ENCODE results near the gene NOG.

Gene NOG

GRCh38 chr17:56597495-56597990 lies 4.0 kb downstream of the NOG start:
- no peak for DNase-seq

- no peak for DNase-seq
Measured at GRCh38 chr17:56598466-56598865, 5.0 kb downstream of the NOG start.

GRCh38 chr17:56599088-56599487 lies 5.6 kb downstream of the NOG start:
- DNase-seq: no peak

- DNase-seq: no peak
Measured at GRCh38 chr17:56599566-56599965, 6.1 kb downstream of the NOG start.

- no peak for DNase-seq
Measured at GRCh38 chr17:56600256-56600655, 6.8 kb downstream of the NOG start.

- no peak for DNase-seq
Measured at GRCh38 chr17:56601591-56601990, 8.1 kb downstream of the NOG start.

GRCh38 chr17:56602292-56603130 lies 9.0 kb downstream of the NOG start:
- DNase-seq: peak; percentile 69

GRCh38 chr17:56603486-56604238 lies 10.2 kb downstream of the NOG start:
- DNase-seq: no peak

- no peak for DNase-seq
Measured at GRCh38 chr17:56604691-56605290, 11.3 kb downstream of the NOG start.

GRCh38 chr17:56608944-56609343 lies 15.4 kb downstream of the NOG start:
- DNase-seq: no peak

- no peak for DNase-seq
Measured at GRCh38 chr17:56610321-56610720, 16.8 kb downstream of the NOG start.

GRCh38 chr17:56613131-56613530 lies 19.6 kb downstream of the NOG start:
- DNase-seq: no peak

GRCh38 chr17:56614522-56614921 lies 21.0 kb downstream of the NOG start:
- DNase-seq: no peak

GRCh38 chr17:56616239-56616638 lies 22.7 kb downstream of the NOG start:
- no peak for DNase-seq

- no peak for DNase-seq
Measured at GRCh38 chr17:56623383-56623782, 29.9 kb downstream of the NOG start.

GRCh38 chr17:56624309-56624708 lies 30.8 kb downstream of the NOG start:
- DNase-seq: no peak

- no peak for DNase-seq
Measured at GRCh38 chr17:56624912-56625311, 31.4 kb downstream of the NOG start.

GRCh38 chr17:56629531-56630075 lies 36.1 kb downstream of the NOG start:
- DNase-seq: no peak

GRCh38 chr17:56630202-56630601 lies 36.7 kb downstream of the NOG start:
- no peak for DNase-seq

GRCh38 chr17:56633681-56634080 lies 40.2 kb downstream of the NOG start:
- no peak for DNase-seq

GRCh38 chr17:56635641-56636040 lies 42.1 kb downstream of the NOG start:
- no peak for DNase-seq

GRCh38 chr17:56636265-56636664 lies 42.8 kb downstream of the NOG start:
- no peak for DNase-seq

GRCh38 chr17:56637254-56637653 lies 43.8 kb downstream of the NOG start:
- no peak for DNase-seq
